Stimulated activated CD4-positive, alpha-beta T cell treated with anti-CD3 and anti-CD28 coated beads, Interleukin-2, amount 100 ng/mL, for 24 hours (primary cell): ENCODE measurements around the gene APOL1.

Experiments used
- DNase-seq, 2 donors: peaks; one replicate each; pipeline ENCODE4 v3.0.0-alpha.2; 2020

APOL1 gene

DNA sequence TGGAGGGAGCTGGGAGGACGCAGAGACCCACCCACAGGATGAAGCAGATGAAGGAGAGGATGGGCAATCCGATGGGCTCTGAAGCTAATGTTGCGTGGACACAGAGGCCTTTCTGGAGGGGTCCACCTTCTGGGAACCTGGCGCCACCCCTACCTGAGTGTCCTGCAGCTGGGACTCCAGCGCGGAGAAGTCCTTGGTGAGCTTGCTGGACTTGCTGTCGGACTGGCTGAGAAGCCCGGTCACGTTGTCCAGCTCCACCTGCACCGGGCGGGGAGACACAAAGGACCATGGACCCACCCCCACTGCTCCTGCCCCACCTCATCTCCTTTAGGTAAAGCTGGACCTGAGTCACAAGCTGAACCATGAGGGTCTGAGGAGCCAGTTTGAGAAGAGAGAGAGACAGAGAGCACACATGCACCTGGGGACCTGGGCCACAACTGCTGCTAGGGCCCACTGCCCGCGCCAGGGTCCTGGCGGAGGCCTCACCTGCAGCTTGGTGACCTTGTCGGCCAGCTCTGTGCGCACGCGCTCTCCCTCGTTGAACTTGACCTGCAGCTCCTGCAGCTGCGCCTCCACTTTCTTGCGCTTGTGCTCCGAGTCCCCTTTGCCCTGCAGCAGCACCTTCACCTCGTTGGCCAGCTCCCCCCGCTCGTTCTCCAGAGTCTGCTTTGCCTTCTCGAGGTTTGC lies 40.8 kb downstream of the APOL1 start:
- no peak for DNase-seq

DNA sequence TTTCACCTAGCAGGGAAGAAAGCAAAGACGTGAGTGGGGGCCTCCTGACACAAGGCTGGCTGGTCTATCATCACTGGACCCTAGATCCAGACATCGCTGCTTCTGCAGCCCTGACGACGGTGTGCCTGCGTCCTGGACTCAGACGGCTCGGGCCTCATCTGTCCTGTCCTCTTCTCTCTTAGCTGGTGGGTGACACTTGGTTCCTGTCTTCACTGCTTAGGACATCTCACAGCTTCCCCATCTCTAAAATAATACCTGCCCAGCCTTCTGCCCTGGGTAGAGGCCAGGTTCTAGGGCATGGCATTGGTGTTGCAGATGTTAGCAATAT lies 41.3 kb downstream of the APOL1 start:
- DNase-seq, result no peak

DNA sequence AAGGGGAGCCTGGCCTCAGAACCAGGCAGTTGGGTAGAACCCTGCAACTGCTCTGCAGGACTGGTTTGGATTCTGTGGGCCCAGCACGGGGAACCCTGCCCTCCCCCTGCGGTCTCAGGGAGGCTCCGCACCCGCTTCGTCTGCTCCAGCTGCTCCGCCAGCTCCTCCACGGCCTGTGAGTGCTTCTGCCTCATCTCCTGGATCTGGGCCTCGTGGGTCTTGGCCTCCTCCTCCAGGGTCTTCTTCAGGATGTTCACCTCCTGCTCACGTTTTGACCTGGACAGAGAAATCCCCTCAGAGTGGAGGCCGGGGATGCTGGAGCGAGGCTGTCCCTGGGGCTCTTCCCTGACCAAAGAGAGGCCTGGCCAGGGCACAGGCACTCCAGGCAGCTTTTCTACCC lies 41.9 kb downstream of the APOL1 start:
- DNase-seq, result no peak

- no peak for DNase-seq
These were observed 42.3 kb downstream of the APOL1 start for GRCh38 chr22:36295247-36295646.

DNA sequence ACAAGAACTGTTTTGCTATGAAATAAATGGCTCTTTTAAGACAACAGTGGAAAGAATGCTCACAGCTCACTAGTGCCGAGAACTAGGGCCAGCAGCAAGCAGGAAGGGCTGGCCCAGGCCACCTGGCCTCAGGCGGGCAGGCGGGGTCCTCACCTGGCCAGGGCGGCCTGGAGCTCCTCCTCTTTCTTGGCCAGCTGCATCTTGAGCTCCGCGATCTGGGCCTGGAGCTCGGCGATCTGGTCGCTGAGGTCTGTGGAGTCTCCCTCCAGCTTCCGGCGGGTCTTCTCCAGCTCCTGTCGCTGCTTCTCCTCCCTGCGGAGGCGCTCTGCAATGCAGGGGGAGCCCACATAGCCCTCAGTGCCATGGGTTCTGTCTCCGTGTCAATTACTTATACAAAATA lies 43.8 kb downstream of the APOL1 start:
- DNase-seq, result no peak

DNA sequence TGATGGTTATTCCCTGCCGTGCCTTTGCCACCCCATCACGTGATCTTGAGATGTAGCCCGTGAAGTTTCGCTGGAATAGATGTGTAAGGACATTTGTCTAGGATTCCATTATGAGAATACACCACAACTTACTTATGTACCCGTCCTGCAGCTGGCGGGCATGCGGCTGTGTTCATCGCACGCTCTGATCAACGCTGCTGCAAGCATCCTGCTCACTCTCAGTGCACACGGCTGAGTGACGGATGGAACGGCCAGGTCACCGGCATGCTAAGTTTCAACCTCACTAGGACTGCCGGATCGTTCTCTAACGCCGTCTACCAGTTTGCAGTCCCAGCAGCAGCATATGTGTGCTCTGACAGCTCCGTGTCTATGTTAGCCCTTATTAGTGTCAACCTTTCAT lies 44.6 kb downstream of the APOL1 start:
- no peak for DNase-seq

DNA sequence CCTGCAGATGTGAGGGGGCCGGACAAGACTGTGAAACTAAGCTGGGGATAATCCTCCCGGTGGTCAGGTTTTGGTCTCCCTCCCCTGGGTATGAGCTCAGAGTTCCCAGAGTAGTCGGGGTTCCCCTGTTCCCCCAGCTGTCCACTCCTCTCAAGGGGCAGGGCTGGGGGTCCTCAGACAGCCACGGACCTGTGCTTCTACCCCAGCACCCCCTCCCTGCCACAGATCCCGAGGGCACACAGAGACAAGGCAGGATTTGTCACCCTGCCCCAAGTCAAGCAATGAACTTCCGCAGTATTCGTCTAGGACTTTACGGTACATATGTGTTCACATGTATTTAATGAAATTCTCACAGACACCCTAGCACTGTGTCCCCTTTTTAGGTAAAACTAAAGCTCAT lies 45.2 kb downstream of the APOL1 start:
- no peak for DNase-seq

DNA sequence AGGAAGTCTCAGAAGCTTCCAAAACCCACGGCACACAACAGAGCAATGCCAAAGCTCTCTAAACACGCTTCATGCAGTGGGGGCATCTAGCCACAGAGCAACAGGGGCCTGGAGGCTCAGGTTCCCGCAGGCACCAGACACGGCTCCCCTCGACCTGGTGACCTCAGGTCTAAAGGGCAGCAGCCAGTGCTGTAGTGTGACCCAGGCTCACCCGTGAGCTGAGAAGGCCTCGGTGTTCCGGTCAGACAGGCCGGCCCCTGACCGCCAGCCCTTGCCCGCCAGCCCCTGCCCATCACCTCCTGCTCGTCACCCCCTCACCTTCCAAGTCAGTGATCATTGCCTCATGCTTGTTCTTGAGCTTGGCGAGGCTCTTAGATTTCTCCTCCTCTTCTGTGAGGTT lies 45.7 kb downstream of the APOL1 start:
- no peak for DNase-seq

DNA sequence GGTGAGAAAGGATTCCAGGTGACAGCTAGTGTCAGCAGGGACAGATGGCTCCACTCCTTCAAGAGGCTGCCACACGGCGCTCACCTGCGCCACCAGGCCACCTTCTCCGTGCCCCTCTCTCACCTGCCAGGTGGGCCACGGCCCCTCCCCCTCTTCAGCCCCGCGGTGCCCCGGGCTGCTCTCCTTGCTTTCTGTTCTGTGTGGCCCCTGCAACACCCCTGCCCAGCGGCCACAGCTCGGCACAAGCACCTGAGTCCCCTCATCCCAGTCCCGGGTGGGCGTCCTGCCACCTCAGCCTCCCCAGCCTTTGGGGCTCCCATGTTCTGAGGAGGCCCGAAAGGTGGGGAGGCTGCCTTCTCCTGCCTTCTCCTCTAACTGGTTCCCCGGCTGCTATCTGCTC lies 46.4 kb downstream of the APOL1 start:
- no peak for DNase-seq

- no peak for DNase-seq
These were observed 47.0 kb downstream of the APOL1 start for GRCh38 chr22:36299911-36300310.

DNA sequence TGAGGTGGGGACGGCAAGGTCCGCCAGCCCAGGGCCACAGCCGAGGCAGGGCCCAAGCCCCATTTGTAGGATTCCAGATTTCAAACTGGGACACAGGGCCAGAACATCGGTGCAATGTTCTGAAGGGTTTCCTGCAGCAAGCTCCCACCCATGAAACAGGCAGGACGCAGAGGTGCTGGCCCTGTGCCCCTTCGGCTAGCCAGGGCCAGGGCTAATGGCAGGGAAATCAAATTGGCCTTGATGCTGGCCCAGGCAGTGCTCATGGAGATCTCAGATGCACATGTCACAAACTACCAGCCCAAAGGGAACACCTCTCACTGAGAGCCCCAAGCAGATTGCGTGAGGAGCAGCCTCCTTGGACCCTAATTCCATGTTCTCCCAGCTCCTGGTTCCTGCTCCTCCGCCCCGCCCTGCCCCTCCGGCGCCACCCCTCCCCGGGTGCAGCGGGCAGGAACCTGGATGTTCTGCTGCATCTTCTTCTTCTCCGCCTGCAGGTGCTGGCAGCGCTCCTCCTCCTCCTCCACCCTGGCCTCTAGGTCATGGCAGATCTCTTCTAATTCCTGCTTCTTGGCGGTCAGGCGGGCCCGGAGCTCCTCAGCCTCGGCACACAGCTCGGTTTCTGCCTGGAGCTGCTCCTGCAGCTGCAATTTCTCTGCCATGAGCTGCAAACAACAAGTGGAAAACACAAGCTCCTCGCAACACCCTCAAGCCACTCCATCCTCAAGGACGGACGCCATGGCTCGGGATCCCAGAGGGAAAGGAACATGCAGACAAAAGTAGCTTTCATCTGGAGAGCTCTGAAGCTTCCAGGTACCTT lies 47.7 kb downstream of the APOL1 start:
- no peak for DNase-seq

DNA sequence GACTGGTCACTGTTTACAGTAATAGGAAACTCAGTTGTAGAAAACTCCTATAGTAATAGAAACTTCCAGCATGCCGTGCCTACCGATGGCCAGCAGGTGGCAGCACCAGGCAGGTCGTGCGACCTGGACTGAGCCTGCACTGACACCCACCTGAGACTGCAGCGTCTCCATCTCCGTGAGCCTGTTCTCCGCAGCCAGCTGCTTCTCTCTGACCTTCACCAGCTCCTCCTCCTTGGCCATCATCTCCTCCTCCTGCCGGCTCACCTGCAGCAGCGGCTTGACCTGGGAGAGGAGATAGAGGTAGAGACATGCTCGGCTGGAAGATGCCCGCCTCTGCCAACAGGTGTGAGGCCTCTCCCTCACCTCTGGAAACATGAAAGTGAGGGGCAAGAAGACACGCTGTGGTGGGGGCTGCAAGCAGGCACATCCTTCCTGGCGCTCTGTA lies 48.5 kb downstream of the APOL1 start:
- peak; percentile 86 to 87 for DNase-seq

DNA sequence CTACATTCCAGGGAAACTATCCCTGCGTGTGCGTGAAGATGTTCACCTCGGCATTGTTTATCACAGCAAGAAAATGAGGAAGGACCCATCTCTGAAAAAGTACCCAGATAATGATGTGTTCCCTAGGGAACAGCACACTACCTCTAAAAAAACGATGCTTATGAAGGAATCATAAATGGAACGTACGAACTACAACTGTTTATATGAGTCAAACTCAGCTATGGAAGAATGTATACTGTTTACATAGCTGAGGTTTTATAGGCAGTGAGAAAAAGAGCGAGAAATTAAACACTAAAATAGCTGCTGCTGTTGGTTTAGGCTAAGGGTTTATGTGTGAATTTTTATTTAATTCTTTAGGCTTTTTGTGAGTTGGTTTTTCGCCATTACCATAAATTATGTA lies 48.9 kb downstream of the APOL1 start:
- no peak for DNase-seq

DNA sequence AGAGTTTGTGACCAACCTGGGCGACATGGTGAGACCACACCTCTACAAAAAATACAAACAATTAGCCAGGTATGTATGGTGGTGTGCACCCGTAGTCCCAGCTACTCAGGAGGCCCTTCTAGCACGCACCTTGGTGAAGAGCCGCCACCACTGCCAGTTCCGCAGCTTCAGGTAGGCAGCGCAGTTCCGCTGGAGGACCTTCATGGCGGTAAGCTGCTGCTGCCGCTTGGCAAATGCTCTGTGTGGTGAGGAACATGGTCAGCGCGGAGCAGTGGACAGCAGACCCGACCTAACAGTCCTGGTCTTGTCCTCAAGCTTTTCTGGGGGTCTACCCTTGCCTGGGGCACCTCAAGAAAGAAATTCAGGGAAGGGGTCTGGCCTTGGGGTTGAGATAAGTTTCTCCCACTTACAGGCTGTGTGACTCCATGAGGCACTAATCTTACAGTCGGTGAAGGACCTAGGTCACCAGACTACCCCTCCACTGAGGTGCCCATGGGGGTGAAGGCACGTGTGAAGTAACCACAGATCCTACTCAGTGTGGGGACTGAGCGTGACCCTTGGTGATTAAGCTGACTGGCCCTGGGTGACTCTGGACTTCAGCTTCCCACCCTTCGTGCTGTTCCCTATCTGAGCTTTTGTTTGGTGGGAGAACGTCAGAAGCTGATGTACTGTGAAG lies 49.6 kb downstream of the APOL1 start:
- DNase-seq, result no peak

- no peak for DNase-seq
These were observed 50.2 kb downstream of the APOL1 start for GRCh38 chr22:36303115-36303467.

- DNase-seq, result no peak
These were observed 50.9 kb downstream of the APOL1 start for GRCh38 chr22:36303874-36304273.

DNA sequence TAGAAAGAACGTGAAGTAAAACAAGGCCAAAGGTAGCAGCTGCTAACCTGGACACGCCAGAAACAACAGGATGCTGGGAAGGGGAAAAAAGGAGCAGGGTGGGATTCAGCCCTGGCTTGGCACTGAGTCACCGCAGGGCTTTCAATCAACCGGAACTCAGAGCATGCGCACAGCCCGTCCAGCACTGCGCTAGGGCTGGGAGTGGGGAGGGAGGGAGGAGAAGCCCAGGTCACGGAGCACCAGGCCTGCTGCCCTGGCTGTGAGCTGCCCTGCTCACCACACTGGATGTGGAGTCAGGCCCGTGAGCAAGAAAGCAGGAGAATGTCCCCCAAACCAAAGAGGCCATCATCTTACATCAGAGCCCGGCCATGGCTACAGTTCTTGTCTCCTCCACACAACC lies 51.5 kb downstream of the APOL1 start:
- no peak for DNase-seq

DNA sequence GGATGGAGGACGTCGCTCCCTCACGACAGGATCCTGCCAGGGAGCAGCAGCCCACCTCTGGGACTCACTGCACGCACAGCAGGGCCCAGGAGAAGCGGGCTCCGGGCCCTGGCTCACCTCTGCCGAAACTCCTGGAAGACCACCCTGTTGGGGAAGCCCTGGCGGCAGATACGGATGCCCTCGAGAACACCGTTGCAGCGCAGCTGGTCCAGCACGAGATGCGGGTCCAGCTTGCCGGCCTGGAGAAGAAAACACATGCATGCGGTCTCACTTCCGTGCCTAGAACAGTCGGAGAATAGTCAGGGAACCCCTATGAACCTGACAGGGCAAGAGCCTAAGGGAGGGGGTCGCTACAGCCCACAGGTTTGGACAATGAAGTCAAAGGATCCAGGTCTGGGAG lies 52.9 kb downstream of the APOL1 start:
- no peak for DNase-seq

DNA sequence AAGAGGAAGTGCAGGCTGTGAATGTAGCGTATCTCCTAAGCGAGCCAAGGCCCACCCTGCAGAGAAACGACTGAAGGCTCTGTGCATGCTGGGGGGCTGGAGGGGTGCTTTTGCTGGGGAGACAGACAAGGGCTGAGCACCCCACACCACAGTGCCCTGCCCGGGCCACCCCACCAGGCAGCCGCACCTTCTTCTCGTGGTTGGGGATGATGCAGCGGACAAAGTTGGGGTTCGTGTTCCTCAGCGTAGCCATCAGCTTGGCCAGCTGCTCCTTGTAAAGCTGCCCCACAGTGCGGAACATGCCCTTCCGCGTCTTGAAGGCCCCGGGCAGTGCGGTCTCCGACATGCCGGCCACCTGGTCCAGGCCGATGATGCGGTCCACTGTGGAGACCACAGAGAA lies 53.3 kb downstream of the APOL1 start:
- no peak for DNase-seq

DNA sequence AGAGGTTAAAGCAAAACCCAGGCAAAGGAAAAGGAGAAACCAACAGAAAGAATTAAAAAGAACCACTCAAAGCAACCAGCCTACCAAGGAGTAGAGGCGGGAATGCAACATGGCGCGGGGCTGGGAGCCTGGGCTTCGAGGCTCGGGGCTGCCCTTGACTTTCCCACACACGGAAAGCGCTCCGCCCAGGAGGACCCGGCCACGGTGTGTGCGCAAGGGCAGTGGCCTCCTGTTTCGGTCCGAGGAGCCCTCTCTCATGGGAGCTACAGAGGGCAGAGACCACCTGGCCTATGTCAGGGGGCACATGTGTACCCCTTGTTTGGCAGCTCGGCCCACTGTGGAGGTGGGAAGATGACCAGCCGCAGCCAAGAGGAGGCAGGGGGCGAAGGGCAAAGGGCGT lies 55.9 kb downstream of the APOL1 start:
- no peak for DNase-seq

GRCh38 chr22:36311386-36312085 lies 58.6 kb downstream of the APOL1 start:
- DNase-seq, result no peak

DNA sequence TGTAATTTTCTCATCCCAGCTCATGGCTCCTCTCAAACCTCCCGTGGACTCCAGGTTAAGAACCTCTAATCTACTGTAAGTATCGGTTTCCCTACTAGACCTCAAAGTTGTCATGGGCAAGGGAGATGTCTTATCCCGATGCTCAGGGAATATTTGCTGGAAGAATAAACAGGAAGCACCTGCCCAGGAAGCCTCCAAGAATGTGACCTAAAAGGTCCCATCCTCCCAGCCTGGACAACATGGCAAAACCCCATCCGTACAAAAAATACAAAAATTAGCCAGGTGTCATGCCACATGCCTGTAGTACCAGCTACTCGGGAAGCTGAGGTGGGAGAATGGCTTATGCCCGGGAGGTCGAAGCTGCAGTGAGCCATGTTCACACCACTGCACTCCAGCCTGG lies 62.4 kb downstream of the APOL1 start:
- no peak for DNase-seq

- no peak for DNase-seq
These were observed 63.5 kb downstream of the APOL1 start for GRCh38 chr22:36316419-36316818.
